ENCODE data around the gene LRRC8A. TPM values are rescaled to one million over a fixed set of nuclear protein-coding genes. Genes with fewer than 3 reads are reported as not detected.

LRRC8A gene
- polyA plus RNA-seq, 1 donor: 20.8 TPM

Other genes starting within 250 kb of the LRRC8A start
- gene DYNC2I2, start 225.3 kb upstream of the LRRC8A start, polyA plus RNA-seq (ENCODE audit: insufficient read length): 55.3 TPM
- gene SET, start 192.9 kb upstream of the LRRC8A start, polyA plus RNA-seq (ENCODE audit: insufficient read length): 284 TPM
- gene PKN3, start 179.6 kb upstream of the LRRC8A start, polyA plus RNA-seq (ENCODE audit: insufficient read length): 8.6 TPM
- 7.6 TPM for gene ZDHHC12, start 158.0 kb upstream of the LRRC8A start, polyA plus RNA-seq (ENCODE audit: insufficient read length)
- gene ZER1, start 110.2 kb upstream of the LRRC8A start, polyA plus RNA-seq (ENCODE audit: insufficient read length): 46.0 TPM
- 42.7 TPM for gene TBC1D13, start 94.9 kb upstream of the LRRC8A start, polyA plus RNA-seq (ENCODE audit: insufficient read length)
- 25.2 TPM for gene ENDOG, start 63.6 kb upstream of the LRRC8A start, polyA plus RNA-seq (ENCODE audit: insufficient read length)
- 27.8 TPM for gene SPOUT1, start 52.3 kb upstream of the LRRC8A start, polyA plus RNA-seq (ENCODE audit: insufficient read length)
- gene KYAT1, start 183 bp upstream of the LRRC8A start, polyA plus RNA-seq (ENCODE audit: insufficient read length): 4.5 TPM
- gene PHYHD1, start 38.8 kb downstream of the LRRC8A start, polyA plus RNA-seq (ENCODE audit: insufficient read length): 45.1 TPM
- 8.3 TPM for gene DOLK, start 65.5 kb downstream of the LRRC8A start, polyA plus RNA-seq (ENCODE audit: insufficient read length)
- 36.4 TPM for gene NUP188, start 65.6 kb downstream of the LRRC8A start, polyA plus RNA-seq (ENCODE audit: insufficient read length)
- gene SH3GLB2, start 146.2 kb downstream of the LRRC8A start, polyA plus RNA-seq (ENCODE audit: insufficient read length): 83.2 TPM
- 20.0 TPM for gene MIGA2, start 154.5 kb downstream of the LRRC8A start, polyA plus RNA-seq (ENCODE audit: insufficient read length)
- 9.1 TPM for gene DOLPP1, start 199.0 kb downstream of the LRRC8A start, polyA plus RNA-seq (ENCODE audit: insufficient read length)
- 52.3 TPM for gene CRAT, start 228.7 kb downstream of the LRRC8A start, polyA plus RNA-seq (ENCODE audit: insufficient read length)
- 141 TPM for gene PTPA, start 229.3 kb downstream of the LRRC8A start, polyA plus RNA-seq (ENCODE audit: insufficient read length)

Data from hindlimb muscle (tissue), 1 donor.